ACHN (cell line): ENCODE results near the gene CPXM1.
A peak's percentile ranks its signal among the peaks of the same experiment; 100 is the strongest.
"Not testable (repeated sequence)": the region's sequence is repeated elsewhere in the genome, so short reads cannot be mapped to it uniquely, and the experiment has no call there.

ENCODE experiments used
- DNase-seq: peaks from one replicate; pipeline ENCODE4 v3.0.0-alpha.2; 2015
- in situ Hi-C: cut with HindIII; loops from 2 replicates; pipeline ENCODE4 v1.10.0; 2017; ENCODE audit warnings: low sequenced_read_pairs, low pct_ligation_motif_present, low pct_unique_long_range_greater_than_20kb

Gene CPXM1

GRCh38 chr20:2826655-2827054 lies 26.2 kb upstream of the CPXM1 start:
- in situ Hi-C loops: no loop called here
- DNase-seq: no peak

DNA sequence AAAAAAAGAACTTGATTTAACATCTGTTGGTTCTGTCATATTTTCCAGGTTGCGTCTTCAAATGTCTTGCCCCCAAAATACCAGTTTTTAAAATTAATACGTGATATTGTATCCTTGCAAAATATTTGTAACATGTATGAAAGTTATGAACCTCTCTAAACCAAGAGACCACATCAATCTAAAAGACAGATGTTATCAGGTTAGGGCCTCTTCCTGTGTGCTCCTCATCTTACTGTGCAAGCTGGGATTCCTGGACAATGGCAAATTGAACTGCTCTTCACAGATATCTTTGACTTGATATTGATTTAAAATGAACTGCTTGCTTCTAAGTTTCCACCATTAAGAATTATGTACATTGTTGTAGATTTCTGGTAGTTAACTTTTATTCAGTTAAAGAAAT lies 25.3 kb upstream of the CPXM1 start:
- in situ Hi-C loops: no loop called here
- no peak for DNase-seq

GRCh38 chr20:2822073-2822472 lies 21.6 kb upstream of the CPXM1 start:
- in situ Hi-C loops: no loop called here

GRCh38 chr20:2820896-2821869 lies 20.8 kb upstream of the CPXM1 start:
- in situ Hi-C loops: no loop called here
- DNase-seq: no peak

More at GRCh38 chr20:2822073-2822472, 21.6 kb upstream of the CPXM1 start:
- no peak for DNase-seq

DNA sequence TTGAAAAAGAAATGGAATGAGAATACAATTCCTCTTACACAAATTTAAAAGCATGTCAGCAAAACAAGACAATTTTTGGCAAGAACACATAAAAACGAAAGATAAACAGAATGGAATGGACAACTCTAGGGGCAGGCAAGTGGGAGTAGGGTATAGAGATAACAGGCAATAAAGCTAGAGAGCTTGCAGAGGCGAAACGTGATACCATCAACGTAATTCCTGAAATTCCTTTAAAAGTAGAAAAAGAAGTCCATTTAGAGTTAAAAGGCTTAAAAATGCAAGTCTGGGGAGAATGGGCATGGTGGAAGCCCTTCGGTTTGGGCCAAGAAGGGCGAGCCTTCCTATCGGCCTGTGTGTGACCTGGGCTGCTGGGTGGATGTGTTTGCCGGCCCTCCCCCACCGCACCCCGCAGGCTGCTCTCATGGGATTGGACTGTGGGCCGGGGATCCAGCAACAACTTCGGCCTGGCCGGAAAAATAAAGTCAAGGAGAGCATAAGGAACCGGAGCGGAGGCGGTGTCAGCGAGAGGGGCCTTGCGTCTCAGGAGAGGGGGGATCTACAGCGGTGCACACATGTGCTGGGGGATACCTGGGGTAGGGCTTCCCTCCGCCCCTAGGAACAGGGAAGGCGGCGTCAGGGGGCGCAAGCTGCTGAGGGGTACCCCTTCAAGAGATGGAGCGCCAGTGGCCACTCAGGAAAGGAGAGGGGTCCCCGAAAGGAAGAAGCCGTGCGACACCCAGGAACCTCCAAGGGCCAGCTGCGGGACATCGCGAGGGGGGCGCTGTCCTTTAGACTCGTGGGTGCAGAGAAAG lies 19.9 kb upstream of the CPXM1 start:
- in situ Hi-C loops: no loop called here

DNA sequence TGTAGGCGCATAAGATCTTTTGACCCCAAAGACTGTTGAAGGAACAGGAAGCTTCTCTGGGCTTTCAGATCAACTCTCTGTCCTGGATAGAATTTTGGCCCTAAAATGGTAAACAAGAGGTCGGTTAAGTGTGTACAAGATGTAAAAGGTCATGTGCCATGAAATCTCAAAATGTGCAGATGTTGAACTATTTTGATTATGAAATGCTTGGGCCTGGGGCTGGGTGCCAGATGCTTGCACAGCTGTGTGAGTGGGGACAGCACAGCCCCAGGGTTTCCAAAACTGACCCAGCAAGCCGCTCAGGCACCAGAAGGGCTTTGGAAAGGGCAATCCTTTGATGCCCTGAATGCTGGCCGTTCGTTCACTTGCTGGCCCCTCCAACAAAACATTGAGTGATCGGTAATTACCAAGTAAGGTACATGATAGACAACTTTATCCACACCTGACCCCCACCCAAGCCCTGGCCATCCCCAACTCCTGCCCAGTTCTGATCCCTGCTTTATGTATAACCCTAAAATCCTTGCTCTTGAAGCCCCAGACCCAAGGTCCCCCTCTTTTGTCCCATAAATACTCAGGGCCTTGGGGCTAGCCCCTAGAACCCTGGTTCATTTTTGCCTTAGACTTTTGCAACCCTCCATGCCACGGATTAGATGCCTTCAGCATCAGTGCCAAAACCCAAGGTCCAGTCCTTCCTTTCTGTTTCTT lies 17.6 kb upstream of the CPXM1 start:
- in situ Hi-C loops: no loop called here
- DNase-seq: no peak

More for the DNA sequence above, 19.9 kb upstream of the CPXM1 start:
- DNase-seq: no peak

DNA sequence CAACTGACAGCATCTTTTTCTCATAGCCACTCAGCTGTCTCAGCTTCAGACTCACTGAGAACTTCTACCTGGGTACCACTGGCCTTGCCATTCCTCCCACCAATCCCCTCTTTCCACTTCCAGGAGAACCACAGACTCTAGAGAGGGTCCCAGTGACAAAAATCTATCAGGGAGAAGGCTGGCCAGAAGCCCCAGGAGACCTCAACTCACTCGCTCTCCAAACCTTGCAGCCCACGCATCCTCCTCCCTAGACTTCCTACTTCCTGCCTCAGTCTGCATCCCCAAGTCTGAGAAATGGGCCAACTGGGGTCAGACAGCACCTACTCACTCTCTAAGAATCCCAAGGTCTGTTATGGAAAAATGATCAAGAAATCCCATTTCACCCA lies 16.9 kb upstream of the CPXM1 start:
- no peak for DNase-seq
- in situ Hi-C loops: no loop called here

DNA sequence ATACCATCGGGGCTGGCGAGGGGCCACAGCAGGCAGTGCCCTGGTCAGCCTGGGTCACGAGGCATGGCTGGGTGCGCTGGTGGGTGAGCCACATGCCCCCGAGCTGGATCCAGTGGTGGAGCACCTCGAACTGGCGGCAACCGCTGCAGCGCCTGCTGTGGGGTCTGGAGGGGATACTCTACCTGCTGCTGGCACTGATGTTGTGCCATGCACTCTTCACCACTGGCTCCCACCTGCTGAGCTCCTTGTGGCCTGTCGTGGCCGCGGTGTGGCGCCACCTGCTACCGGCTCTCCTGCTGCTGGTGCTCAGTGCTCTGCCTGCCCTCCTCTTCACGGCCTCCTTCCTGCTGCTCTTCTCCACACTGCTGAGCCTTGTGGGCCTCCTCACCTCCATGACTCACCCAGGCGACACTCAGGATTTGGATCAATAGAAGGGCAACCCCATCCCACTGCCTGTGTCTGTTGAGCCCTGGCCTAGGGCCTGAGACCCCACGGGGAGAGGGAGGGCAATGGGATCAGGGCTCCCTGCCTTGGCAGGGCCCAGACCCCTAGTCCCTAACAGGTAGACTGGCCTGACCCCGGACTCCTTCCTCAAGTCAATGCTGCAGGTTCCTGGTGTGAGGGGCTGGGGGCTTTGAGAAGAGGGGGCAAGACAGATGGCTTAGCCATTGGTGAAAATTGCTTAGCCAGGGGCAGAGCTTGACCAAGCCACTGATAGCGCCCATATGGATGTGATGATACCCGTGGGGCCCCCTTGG lies 16.3 kb upstream of the CPXM1 start:
- in situ Hi-C loops: no loop called here

DNA sequence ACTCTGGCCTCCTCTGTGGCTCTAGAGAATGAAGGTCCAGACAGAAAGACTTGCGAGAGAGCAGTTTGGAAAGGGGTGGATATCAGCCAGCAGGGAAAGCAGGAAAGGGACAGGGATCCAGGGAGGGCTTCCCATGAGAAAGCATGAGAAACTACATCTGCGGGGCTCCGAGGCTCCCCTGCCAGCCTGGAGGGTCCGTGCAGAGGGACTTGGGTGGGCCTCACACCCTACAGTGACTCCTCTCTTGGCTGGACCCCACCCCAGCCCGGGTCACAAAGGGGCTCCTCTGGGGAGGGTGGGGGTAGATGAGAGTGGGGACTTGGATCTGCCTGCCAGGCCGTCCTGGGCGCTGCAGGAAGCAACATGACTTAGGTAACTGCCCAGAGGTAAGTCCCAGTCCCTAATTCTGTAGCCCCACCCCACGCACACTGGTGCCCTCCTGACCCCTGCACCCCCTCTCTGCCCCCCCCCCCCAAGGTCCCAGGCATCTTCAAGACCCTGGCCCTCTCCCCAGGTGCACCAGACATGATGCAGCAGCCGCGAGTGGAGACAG lies 15.7 kb upstream of the CPXM1 start, which contains the start of gene TMEM239:
Gene TMEM239 (plus strand): TSS at position 335 of the 553 bp plus-strand sequence. CDS start 191 bp downstream, at position 526.
- in situ Hi-C loops: no loop called here
- DNase-seq: no peak

More for the DNA sequence above, 16.3 kb upstream of the CPXM1 start:
- no peak for DNase-seq

DNA sequence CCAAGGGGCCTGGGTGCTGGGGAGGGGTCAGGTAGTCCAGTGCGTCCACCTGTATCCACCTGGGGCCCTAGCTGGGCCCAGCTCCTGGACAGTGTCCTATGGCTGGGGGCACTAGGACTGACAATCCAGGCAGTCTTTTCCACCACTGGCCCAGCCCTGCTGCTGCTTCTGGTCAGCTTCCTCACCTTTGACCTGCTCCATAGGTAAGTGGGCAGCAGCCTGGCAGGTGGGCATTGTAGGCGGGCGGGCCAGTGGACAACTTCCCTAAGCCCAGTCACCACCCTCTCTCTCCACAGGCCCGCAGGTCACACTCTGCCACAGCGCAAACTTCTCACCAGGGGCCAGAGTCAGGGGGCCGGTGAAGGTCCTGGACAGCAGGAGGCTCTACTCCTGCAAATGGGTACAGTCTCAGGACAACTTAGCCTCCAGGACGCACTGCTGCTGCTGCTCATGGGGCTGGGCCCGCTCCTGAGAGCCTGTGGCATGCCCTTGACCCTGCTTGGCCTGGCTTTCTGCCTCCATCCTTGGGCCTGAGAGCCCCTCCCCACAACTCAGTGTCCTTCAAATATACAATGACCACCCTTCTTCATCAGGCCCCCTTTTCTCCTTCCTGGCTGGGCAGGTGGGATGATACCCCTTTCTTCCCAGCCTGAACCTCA lies 14.9 kb upstream of the CPXM1 start:
- DNase-seq: no peak
- in situ Hi-C loops: no loop called here

- in situ Hi-C loops: no loop called here
- peak; percentile 89 for DNase-seq
These were observed 14.2 kb upstream of the CPXM1 start, which contains the start of gene C20orf141 for GRCh38 chr20:2814587-2815051. C20orf141 (plus strand) TSS chr20:2814987; CDS start chr20:2815185, 198 bp downstream.

- in situ Hi-C loops: no loop called here
- DNase-seq: no peak
These were observed 13.6 kb upstream of the CPXM1 start for GRCh38 chr20:2814076-2814475.

GRCh38 chr20:2812189-2812588 lies 11.8 kb upstream of the CPXM1 start:
- in situ Hi-C loops: no loop called here
- no peak for DNase-seq

DNA sequence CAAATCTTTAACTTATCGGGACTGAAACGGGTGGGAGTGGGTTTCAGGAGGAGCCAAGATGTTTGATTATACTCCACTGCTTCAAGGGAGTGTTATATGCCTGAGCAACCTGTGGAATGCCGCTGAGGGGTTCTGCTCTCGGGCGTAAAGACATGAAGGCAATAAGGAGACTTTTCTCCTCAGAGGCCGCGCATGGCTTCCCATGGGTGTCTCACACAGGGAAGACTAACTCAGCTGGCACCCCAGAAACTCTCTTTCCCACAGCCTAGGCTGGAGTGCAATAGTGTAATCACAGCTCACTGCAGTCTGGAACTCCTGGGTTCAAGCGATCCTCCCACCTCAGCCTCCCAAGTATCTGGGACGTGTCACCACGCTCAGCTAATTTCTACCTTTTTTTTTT lies 9.3 kb upstream of the CPXM1 start:
- in situ Hi-C loops: no loop called here
- DNase-seq: peak; percentile 20

- DNase-seq, in situ Hi-C loops: not testable (repeated sequence)
These were observed 7.5 kb upstream of the CPXM1 start for GRCh38 chr20:2807929-2808328.

DNA sequence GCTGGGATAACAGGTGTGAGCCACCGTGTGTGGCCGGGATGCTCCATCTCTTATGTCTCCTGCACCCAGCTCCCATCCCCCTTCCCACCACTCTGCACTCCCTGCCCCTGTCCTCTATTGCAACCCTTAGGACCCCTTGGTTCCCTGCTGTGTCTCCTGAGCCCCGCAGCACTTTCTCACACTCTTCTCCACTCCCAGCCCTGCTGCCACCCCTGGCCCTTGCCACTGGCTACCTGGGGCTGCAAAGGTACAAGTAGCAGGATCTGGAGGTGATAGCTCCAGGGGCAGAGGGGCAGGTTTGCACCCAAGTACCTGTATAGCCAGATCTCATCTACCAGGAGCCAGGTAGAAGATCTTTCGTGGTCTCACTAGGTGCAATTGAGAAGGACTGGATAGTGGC lies 6.6 kb upstream of the CPXM1 start:
- DNase-seq: no peak
- in situ Hi-C loops: no loop called here

DNA sequence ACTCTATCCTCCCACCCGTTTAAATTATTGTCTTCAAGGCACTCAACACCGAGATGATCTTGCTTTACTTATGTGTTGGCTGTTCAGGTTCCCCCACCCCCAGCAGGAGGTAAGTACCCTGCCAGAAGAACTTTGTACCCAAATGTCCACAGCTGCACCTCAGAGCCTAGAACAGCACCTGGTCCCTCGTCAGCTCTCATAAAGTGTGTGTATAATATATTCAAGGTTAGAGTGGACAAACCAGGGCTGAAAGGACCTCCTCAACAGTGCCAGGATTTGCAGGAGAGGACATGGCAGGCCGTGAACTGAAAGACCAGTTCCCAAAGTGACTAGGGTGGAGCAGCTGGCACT lies 5.9 kb upstream of the CPXM1 start:
- DNase-seq: no peak
- in situ Hi-C loops: no loop called here
